Measurements from ENCODE around the gene RABGAP1L.

RABGAP1L gene

GRCh38 chr1:174652569-174653280, 493.4 kb downstream of the RABGAP1L start:
- H3K9ac ChIP-seq (ENCODE audit: low read length), result no peak overlapping the region
- H3K4me1 ChIP-seq (ENCODE audit: low read length), result no peaks in the 10 kb centered on the region
- no peak overlapping the region for H2AFZ ChIP-seq (ENCODE audit: low read depth, low read length)
- no peak overlapping the region for H3K27ac ChIP-seq (ENCODE audit: low read length)
- 0 out of 2 replicates have a peak, but pooled peaks cover 2% of the 10 kb centered on the region for H3K79me2 ChIP-seq (ENCODE audit: low read length)
- no peak overlapping the region for H3K4me2 ChIP-seq (ENCODE audit: low read length)
- no peaks in the 10 kb centered on the region for H3K36me3 ChIP-seq (replicated peaks; ENCODE audit: low read depth, low read length)
- H3K4me3 ChIP-seq (ENCODE audit: low read length), result no peak overlapping the region
- H3K27me3 ChIP-seq (ENCODE audit: low read depth, low read length), result no peaks in the 10 kb centered on the region
- H4K20me1 ChIP-seq (ENCODE audit: insufficient read depth, low read length), result no peaks in the 10 kb centered on the region
- H3K9me3 ChIP-seq (ENCODE audit: insufficient read depth, low read length), result no peaks in the 10 kb centered on the region
- TF ChIP-seq CTCF (IDR thresholded peaks at IDR 0.05; ENCODE audit: low read depth, low read length) (no peak), EZH2phosphoT487 (IDR thresholded peaks at IDR 0.05; ENCODE audit: low read depth) (no peak)

DNA sequence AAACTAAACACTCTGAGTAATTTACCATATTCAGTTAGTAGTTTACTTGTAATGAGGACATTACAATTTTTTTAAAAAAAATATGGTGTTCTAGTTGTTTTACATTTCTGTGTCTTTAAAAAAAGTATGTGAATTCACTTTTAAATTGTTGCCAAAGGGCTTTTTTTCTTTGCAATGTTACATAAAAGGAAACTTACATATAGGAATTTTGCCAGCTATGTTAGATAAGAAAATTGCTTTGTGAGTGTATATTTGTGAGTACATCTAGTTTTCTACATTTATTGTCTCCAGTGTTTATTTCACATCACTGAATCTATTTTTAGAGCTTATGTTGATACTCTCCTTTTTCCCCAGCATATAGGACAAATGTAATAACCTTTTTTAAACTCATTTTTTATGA, 495.2 kb downstream of the RABGAP1L start:
- Histone ChIP-seq H2AFZ (ENCODE audit: low read depth, low read length) (no peak overlapping the region), H3K27me3 (ENCODE audit: low read depth, low read length) (no peaks in the 10 kb centered on the region), H3K4me3 (ENCODE audit: low read length) (no peak overlapping the region), H3K9ac (ENCODE audit: low read length) (no peak overlapping the region), H3K79me2 (ENCODE audit: low read length) (no peaks in the 10 kb centered on the region), H3K9me3 (ENCODE audit: insufficient read depth, low read length) (no peaks in the 10 kb centered on the region), H3K4me2 (ENCODE audit: low read length) (no peak overlapping the region), H3K36me3 (replicated peaks; ENCODE audit: low read depth, low read length) (no peaks in the 10 kb centered on the region), H4K20me1 (ENCODE audit: insufficient read depth, low read length) (no peaks in the 10 kb centered on the region), H3K4me1 (ENCODE audit: low read length) (no peaks in the 10 kb centered on the region), H3K27ac (ENCODE audit: low read length) (no peak overlapping the region)
- TF ChIP-seq CTCF (IDR thresholded peaks at IDR 0.05; ENCODE audit: low read depth, low read length) (no peak), EZH2phosphoT487 (IDR thresholded peaks at IDR 0.05; ENCODE audit: low read depth) (no peak)

DNA sequence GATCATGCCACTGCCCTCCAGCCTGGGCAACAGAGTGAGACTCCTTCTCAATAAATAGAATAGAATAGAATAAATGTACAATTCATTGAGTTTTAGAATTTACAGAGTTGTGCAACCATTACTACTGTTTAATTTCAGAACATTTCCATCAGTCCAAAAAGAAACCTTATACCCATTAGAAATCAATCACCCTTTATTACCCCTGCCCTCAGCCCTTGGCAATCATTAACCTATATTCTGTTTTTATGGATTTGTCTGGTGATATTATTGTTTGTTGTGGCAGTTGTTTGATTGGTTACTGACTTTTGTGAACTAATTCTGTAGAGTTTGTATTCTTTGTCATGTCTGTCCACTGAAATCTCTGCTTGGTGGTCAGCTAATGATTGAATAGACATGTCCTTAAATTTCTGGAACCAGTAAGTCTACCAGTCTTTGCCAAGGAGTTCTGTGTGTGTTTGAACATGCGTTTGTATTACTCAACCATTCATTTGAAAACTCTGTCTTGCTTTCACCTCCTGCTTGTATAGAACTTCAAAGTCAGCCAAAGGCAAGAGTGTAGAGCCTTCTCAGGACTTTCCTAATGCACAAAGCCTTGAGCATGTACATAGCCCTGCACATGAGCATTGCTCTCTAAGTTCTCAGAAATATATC, 497.2 kb downstream of the RABGAP1L start:
- TF ChIP-seq EZH2phosphoT487 (IDR thresholded peaks at IDR 0.05; ENCODE audit: low read depth) (no peak), CTCF (IDR thresholded peaks at IDR 0.05; ENCODE audit: low read depth, low read length) (no peak)
- H4K20me1 ChIP-seq (ENCODE audit: insufficient read depth, low read length), result no peaks in the 10 kb centered on the region
- H3K9me3 ChIP-seq (ENCODE audit: insufficient read depth, low read length), result no peaks in the 10 kb centered on the region
- no peaks in the 10 kb centered on the region for H3K36me3 ChIP-seq (replicated peaks; ENCODE audit: low read depth, low read length)
- no peak overlapping the region for H3K9ac ChIP-seq (ENCODE audit: low read length)
- H3K4me2 ChIP-seq (ENCODE audit: low read length), result no peak overlapping the region
- no peaks in the 10 kb centered on the region for H3K4me1 ChIP-seq (ENCODE audit: low read length)
- no peak overlapping the region for H2AFZ ChIP-seq (ENCODE audit: low read depth, low read length)
- no peaks in the 10 kb centered on the region for H3K27me3 ChIP-seq (ENCODE audit: low read depth, low read length)
- H3K79me2 ChIP-seq (ENCODE audit: low read length), result no peaks in the 10 kb centered on the region
- H3K4me3 ChIP-seq (ENCODE audit: low read length), result no peak overlapping the region
- H3K27ac ChIP-seq (ENCODE audit: low read length), result no peak overlapping the region

DNA sequence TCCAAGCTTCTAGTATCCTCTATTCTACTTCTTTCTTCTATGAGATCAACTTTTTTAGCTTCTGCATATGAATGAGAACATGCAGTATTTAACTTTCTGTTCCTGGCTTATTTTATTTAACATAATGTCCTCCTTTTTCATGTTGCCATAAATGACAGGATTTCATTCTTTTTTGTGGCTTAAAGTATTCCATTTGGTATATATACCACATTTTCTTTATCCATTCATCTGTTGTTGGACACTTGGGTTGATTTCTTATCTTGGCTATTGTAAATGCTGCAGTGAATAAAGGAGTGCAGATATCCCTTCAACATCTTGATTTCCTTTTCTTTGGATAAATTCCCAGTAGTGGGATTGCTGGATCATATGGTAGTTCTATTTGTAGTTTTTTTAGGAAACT, 498.1 kb downstream of the RABGAP1L start:
- H3K4me3 ChIP-seq (ENCODE audit: low read length), result no peak overlapping the region
- no peak overlapping the region for H3K4me2 ChIP-seq (ENCODE audit: low read length)
- H3K4me1 ChIP-seq (ENCODE audit: low read length), result no peaks in the 10 kb centered on the region
- no peak overlapping the region for H2AFZ ChIP-seq (ENCODE audit: low read depth, low read length)
- H3K27me3 ChIP-seq (ENCODE audit: low read depth, low read length), result no peaks in the 10 kb centered on the region
- no peaks in the 10 kb centered on the region for H3K36me3 ChIP-seq (replicated peaks; ENCODE audit: low read depth, low read length)
- H3K9ac ChIP-seq (ENCODE audit: low read length), result no peak overlapping the region
- H4K20me1 ChIP-seq (ENCODE audit: insufficient read depth, low read length), result no peaks in the 10 kb centered on the region
- no peaks in the 10 kb centered on the region for H3K9me3 ChIP-seq (ENCODE audit: insufficient read depth, low read length)
- H3K27ac ChIP-seq (ENCODE audit: low read length), result no peak overlapping the region
- TF ChIP-seq EZH2phosphoT487 (IDR thresholded peaks at IDR 0.05; ENCODE audit: low read depth) (no peak), CTCF (IDR thresholded peaks at IDR 0.05; ENCODE audit: low read depth, low read length) (no peak)
- H3K79me2 ChIP-seq (ENCODE audit: low read length), result no peaks in the 10 kb centered on the region
